Stomach smooth muscle (tissue), 2 donors: Measurements from ENCODE around the gene UGT1A9.

Experiments
- H3K27ac ChIP-seq: one replicate; pipeline ENCODE4 v1.7.0; 2013; ENCODE audit warnings: mild to moderate bottlenecking, low read length, inconsistent platforms
- H3K27me3 ChIP-seq, 2 donors: one replicate each; pipeline ENCODE4 v1.7.0; 2013; ENCODE audit warnings: low read length in 2 of 2; ENCODE audit not compliant: insufficient read depth in 2 of 2, control insufficient read depth in 1 of 2
- H3K36me3 ChIP-seq, 2 donors: one replicate each; pipeline ENCODE4 v1.7.0; 2013; ENCODE audit warnings: low read length in 2 of 2; ENCODE audit not compliant: control insufficient read depth in 2 of 2, insufficient read depth in 2 of 2
- H3K4me1 ChIP-seq: one replicate; pipeline ENCODE4 v1.7.0; 2013; ENCODE audit warnings: low read length; ENCODE audit not compliant: control insufficient read depth, insufficient read depth
- H3K4me3 ChIP-seq, 2 donors: one replicate each; pipeline ENCODE4 v1.7.0; 2013; ENCODE audit warnings: low read length in 2 of 2
- H3K9ac ChIP-seq, 2 donors: one replicate each; pipeline ENCODE4 v1.7.0; 2013; ENCODE audit warnings: low read length in 2 of 2, mild to moderate bottlenecking in 1 of 2
- H3K9me3 ChIP-seq, 2 donors: one replicate each; pipeline ENCODE4 v1.7.0; 2013; ENCODE audit warnings: low read length in 2 of 2; ENCODE audit not compliant: control insufficient read depth in 2 of 2
- donor health status: healthy.
- donor health status: Pancreatic carcinoma.

Gene UGT1A9

GRCh38 chr2:233778030-233778429 is 106.3 kb downstream of the UGT1A9 start, which contains the start of gene MROH2A:
TSS of gene MROH2A (plus strand) at chr2:233778330. CDS start at chr2:233779359, 1,029 bp downstream.
- no peak within 1 kb of the TSS for H3K4me3 ChIP-seq
- peaks cover 0 to 3% of the 10 kb centered on the region in 2 donors for H3K27me3 ChIP-seq
- H3K4me1 ChIP-seq = no peaks in the 10 kb centered on the region
- H3K9me3 ChIP-seq = peaks cover 6 to 17% of the 10 kb centered on the region in 2 donors
- H3K9ac ChIP-seq = no peak within 1 kb of the TSS
- no peaks in the 10 kb centered on the region for H3K36me3 ChIP-seq
- H3K27ac ChIP-seq = no peak within 1 kb of the TSS

GRCh38 chr2:233779722-233780121 is 108.0 kb downstream of the UGT1A9 start:
- H3K27me3 ChIP-seq = peaks cover 0 to 3% of the 10 kb centered on the region in 2 donors
- no peak overlapping the region for H3K27ac ChIP-seq
- no peak overlapping the region for H3K4me3 ChIP-seq
- no peaks in the 10 kb centered on the region for H3K4me1 ChIP-seq
- no peaks in the 10 kb centered on the region for H3K36me3 ChIP-seq
- H3K9ac ChIP-seq = no peak overlapping the region
- peaks cover 6 to 17% of the 10 kb centered on the region in 2 donors for H3K9me3 ChIP-seq

GRCh38 chr2:233780771-233781170 is 109.1 kb downstream of the UGT1A9 start:
- Histone ChIP-seq H3K9ac (no peak overlapping the region), H3K4me3 (no peak overlapping the region), H3K9me3 (peaks cover 6 to 13% of the 10 kb centered on the region in 2 donors), H3K36me3 (no peaks in the 10 kb centered on the region), H3K27me3 (peaks cover 0 to 4% of the 10 kb centered on the region in 2 donors), H3K27ac (no peak overlapping the region), H3K4me1 (no peaks in the 10 kb centered on the region)

- H3K27ac ChIP-seq = no peak overlapping the region
- no peaks in the 10 kb centered on the region for H3K36me3 ChIP-seq
- no peak overlapping the region for H3K4me3 ChIP-seq
- no peaks in the 10 kb centered on the region for H3K4me1 ChIP-seq
- no peak overlapping the region for H3K9ac ChIP-seq
- peaks cover 0 to 2% of the 10 kb centered on the region in 2 donors for H3K9me3 ChIP-seq
- H3K27me3 ChIP-seq = peaks cover 0 to 5% of the 10 kb centered on the region in 2 donors
These were observed 117.9 kb downstream of the UGT1A9 start for GRCh38 chr2:233789554-233789953.

- peaks cover 0 to 2% of the 10 kb centered on the region in 2 donors for H3K27me3 ChIP-seq
- no peaks in the 10 kb centered on the region for H3K4me1 ChIP-seq
- no peak overlapping the region for H3K4me3 ChIP-seq
- no peak overlapping the region for H3K27ac ChIP-seq
- H3K36me3 ChIP-seq = no peaks in the 10 kb centered on the region
- H3K9me3 ChIP-seq = no peaks in the 10 kb centered on the region
- no peak overlapping the region for H3K9ac ChIP-seq
These were observed 119.6 kb downstream of the UGT1A9 start for GRCh38 chr2:233791151-233791882.

- no peaks in the 10 kb centered on the region for H3K9me3 ChIP-seq
- H3K4me1 ChIP-seq = no peaks in the 10 kb centered on the region
- no peaks in the 10 kb centered on the region for H3K36me3 ChIP-seq
- no peak overlapping the region for H3K9ac ChIP-seq
- no peak overlapping the region for H3K27ac ChIP-seq
- no peak overlapping the region for H3K4me3 ChIP-seq
- H3K27me3 ChIP-seq = peaks cover 0 to 2% of the 10 kb centered on the region in 2 donors
These were observed 120.2 kb downstream of the UGT1A9 start for GRCh38 chr2:233791883-233792329.

- Histone ChIP-seq H3K4me3 (no peak overlapping the region), H3K27me3 (peaks cover 0 to 2% of the 10 kb centered on the region in 2 donors), H3K4me1 (no peaks in the 10 kb centered on the region), H3K9ac (no peak overlapping the region), H3K27ac (no peak overlapping the region), H3K36me3 (no peaks in the 10 kb centered on the region), H3K9me3 (no peaks in the 10 kb centered on the region)
These were observed 121.0 kb downstream of the UGT1A9 start for GRCh38 chr2:233792720-233793119.

- peaks cover 0 to 2% of the 10 kb centered on the region in 2 donors for H3K27me3 ChIP-seq
- H3K36me3 ChIP-seq = no peaks in the 10 kb centered on the region
- H3K27ac ChIP-seq = no peak overlapping the region
- peaks cover 0 to 2% of the 10 kb centered on the region in 2 donors for H3K9me3 ChIP-seq
- H3K4me1 ChIP-seq = no peaks in the 10 kb centered on the region
- H3K9ac ChIP-seq = no peak overlapping the region
- H3K4me3 ChIP-seq = no peak overlapping the region
These were observed 121.9 kb downstream of the UGT1A9 start for GRCh38 chr2:233793465-233794127.

GRCh38 chr2:233794128-233794658 is 122.5 kb downstream of the UGT1A9 start:
- no peak overlapping the region for H3K4me3 ChIP-seq
- no peaks in the 10 kb centered on the region for H3K4me1 ChIP-seq
- H3K27ac ChIP-seq = no peak overlapping the region
- H3K9me3 ChIP-seq = peaks cover 0 to 2% of the 10 kb centered on the region in 2 donors
- H3K9ac ChIP-seq = no peak overlapping the region
- no peaks in the 10 kb centered on the region for H3K36me3 ChIP-seq
- peaks cover 0 to 2% of the 10 kb centered on the region in 2 donors for H3K27me3 ChIP-seq

- no peaks in the 10 kb centered on the region for H3K4me1 ChIP-seq
- H3K9ac ChIP-seq = no peak overlapping the region
- peaks cover 0 to 2% of the 10 kb centered on the region in 2 donors for H3K27me3 ChIP-seq
- H3K36me3 ChIP-seq = no peaks in the 10 kb centered on the region
- no peak overlapping the region for H3K4me3 ChIP-seq
- H3K27ac ChIP-seq = no peak overlapping the region
- peaks cover 0 to 2% of the 10 kb centered on the region in 2 donors for H3K9me3 ChIP-seq
These were observed 124.1 kb downstream of the UGT1A9 start for GRCh38 chr2:233795735-233796171.
